ENCODE data around the gene ARHGEF3.
"Not testable (repeated sequence)": the region's sequence is repeated elsewhere in the genome, so short reads cannot be mapped to it uniquely, and the experiment has no call there.

The ARHGEF3 gene

DNA sequence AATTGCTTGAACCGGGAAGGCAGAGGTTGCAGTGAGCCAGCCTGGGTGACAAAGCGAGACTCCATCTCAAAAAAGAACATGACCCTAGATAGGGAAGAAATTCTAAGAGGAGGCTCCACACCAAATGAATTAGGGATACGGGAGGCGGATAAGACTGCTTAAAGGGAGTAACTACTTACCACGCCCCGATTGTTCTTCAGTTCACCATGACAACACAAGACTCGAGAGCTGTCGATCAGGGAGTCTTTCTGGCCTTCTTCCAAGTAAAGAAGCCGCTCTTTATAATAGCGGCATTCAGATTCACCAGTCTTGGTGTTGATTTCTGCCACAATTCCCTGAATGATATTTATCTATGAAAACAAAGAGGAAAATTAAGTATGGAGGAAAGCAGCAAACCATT lies 64.7 kb downstream of the ARHGEF3 start:
- DNase-seq (ENCODE audit: low read depth), result no peak

DNA sequence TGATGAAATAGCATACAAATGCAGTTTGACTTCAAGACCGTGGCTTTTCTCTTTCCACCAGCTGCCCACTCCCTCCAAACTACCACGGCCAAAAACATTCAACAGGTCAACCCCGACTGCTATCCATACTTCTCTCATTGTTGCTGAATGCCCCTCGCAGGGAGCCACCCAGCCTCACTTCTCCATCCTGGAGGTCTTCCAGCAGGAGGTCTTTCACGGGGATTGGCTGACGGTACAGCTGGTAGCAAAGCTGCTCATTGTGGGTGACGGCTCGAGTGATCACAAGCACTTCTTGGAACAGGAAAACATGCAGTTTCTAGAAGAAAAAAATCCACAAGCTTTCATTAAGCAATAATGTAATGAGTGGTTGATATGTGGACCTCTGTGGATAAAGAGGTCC lies 69.6 kb downstream of the ARHGEF3 start:
- no peak for DNase-seq (ENCODE audit: low read depth)

DNA sequence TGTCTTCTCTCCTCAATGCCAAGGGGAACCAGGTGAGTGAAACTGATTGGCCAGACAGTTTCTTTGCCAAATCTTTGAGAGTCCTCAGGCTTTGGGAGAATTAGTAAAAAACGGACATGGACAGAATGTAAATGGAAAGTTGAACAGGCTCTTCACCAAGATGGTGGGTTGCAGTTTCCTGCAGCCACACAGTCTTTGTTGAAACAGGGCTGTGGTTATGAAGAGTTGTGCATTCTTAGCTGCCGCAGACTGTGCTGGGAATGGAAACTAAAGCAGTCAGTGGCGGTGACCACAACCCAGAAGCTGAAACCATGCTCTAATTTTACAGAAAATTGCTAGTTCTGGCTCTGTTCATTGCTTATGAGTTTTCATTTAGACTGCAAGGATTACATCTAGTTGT lies 76.6 kb downstream of the ARHGEF3 start:
- DNase-seq (ENCODE audit: low read depth), result no peak

- no peak for DNase-seq (ENCODE audit: low read depth)
Observed at GRCh38 chr3:56724676-56725075, 77.1 kb downstream of the ARHGEF3 start.

GRCh38 chr3:56720849-56721248 lies 80.9 kb downstream of the ARHGEF3 start:
- DNase-seq (ENCODE audit: low read depth), result no peak

DNA sequence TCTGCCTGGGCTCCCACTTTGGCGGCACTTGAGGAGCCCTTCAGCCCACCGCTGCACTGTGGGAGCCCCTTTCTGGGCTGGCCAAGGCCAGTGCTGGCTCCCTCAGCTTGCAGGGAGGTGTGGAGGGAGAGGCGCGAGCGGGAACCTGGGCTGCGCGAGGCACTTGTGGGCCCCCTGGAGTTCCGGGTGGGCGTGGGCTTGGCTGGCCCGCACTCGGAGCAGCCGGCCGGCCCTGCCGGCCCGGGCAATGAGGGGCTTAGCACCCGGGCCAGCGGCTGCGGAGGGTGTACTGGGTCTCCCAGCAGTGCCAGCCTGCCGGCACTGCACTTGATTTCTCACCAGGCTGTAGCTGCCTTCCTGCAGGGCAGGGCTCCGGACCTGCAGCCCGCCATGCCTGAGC lies 82.9 kb downstream of the ARHGEF3 start:
- DNase-seq (ENCODE audit: low read depth), result not testable (repeated sequence)

DNA sequence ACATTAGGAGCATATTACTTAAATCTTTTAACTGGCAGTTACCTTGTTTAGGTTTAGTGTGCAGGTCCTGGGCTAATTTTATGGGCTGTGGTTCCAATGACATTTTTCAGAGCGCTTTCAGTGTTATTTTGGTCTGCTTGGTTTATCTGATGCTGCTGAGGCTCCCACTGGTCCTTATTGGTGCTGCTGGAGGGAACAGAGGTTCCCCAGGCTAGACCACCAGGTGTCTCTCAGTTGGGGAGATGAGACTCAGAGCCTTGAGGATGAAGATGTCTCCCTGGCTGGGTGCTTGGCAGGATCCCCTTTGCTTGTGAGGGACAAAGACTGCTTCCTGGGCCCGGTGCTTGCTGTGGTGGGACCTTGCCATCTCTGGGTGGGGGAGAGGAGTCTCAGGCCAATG lies 90.4 kb downstream of the ARHGEF3 start:
- DNase-seq (ENCODE audit: low read depth), result no peak

DNA sequence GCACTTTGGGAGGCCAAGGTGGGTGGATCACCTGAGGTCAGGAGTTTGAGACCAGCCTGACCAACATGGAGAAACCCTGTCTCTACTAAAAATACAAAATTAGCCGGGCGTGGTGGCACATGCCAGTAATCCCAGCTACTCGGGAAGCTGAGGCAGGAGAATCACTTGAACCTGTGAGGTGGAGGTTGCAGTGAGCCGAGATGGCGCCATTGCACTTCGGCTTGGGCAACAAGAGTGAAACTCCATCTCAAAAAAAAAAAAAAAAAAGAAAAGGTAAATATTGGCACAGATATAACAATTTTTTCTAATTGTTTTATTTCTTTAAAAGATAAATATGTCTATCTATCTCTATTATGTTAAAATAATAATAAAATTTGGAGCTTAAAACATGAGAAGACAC lies 94.3 kb downstream of the ARHGEF3 start:
- DNase-seq (ENCODE audit: low read depth), result not testable (repeated sequence)

- no peak for DNase-seq (ENCODE audit: low read depth)
Observed at GRCh38 chr3:56706629-56707028, 95.1 kb downstream of the ARHGEF3 start.

DNA sequence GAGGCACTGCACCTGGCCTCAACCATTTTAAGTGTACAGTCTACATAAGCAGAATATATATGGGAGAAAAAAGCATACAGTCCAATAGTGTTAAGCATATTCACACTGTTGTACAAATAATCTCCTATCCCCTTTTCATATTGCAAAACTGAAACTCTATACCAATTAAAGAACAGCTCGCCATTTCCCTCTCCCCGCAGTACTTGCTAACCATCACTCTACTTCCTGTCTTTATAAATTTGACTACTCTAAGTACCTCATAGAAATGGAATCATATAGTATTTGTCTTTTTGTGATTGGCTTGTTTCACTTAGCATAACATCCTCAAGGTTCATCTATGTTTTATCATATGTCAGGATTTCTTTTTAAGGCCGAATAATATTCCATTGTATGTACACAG lies 97.0 kb downstream of the ARHGEF3 start:
- no peak for DNase-seq (ENCODE audit: low read depth)

DNA sequence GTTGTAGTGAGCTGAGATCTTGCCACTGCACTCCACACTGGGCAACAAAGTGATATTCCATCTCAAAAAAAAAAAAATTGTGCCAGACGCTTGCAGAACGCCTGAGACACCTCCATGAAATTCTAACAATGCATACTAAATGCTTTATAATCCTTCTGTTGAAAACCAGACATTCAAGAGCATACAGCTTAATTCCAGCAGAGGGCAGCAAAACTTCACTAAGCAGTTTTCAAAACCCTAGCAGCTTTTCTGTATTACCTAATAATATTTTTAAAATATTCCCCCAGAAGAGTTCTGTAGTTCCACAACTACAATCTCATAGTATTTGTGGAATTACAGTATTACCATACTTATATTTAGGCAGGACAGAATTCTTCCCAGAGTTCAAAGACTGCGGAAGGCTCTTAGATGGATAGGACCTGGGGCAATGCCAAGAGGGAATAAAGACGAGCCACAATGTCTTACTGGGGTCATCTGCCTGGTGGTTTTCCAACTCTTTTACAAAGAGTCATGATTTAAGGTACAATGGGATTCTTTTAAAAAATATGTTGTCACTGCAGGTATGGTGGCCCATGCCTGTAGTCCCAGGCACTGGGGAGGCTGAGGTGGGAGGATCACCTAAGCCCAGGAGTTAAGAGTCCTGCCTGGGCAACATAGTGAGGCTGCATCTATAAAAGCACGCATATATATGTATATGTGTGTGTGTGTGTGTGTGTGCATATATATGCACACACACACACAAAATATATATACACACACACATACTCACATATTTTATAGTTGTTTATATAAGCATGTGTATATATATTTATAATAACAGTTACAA lies 99.0 kb downstream of the ARHGEF3 start:
- DNase-seq (ENCODE audit: low read depth), result no peak

- no peak for DNase-seq (ENCODE audit: low read depth)
Observed at GRCh38 chr3:56700151-56700550, 101.6 kb downstream of the ARHGEF3 start.

- DNase-seq (ENCODE audit: low read depth), result no peak
Observed at GRCh38 chr3:56694867-56695683, 106.7 kb downstream of the ARHGEF3 start.

GRCh38 chr3:56693750-56694149 lies 108.0 kb downstream of the ARHGEF3 start:
- DNase-seq (ENCODE audit: low read depth), result no peak

DNA sequence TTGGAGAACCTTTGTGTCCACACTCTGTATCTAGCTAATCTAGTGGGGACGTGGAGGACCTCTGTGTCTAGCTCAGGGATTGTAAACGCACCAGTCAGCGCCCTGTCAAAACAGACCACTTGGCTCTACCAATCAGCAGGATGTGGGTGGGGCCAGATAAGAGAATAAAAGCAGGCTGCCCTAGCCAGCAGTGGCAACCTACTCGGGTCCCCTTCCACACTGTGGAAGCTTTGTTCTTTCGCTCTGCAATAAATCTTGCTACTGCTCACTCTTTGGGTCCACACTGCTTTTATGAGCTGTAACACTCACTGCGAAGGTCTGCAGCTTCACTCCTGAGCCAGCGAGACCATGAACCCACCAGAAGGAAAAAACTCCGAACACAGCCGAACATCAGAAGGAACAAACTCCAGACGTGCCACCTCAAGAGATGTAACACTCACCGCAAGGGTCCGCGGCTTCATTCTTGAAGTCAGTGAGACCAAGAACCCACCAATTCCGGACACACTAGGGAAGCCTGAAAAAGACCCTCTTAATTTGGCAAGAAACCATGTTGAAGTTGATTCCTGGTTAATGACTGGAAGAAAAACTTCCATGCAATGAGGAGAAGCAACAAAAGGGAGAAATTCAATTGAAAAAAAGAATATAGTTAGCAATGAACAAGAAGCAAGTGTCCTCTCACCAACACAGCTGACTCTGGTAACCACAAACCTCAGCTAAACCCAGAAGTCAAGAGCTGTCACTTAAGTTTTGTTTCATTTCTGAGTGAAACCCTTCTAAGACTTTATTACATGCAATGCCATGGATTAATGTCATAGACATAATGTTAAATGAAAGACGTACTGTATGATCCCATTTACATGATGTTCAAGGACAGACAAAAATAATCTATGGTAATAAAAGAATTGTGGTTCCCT lies 109.0 kb downstream of the ARHGEF3 start:
- not testable (repeated sequence) for DNase-seq (ENCODE audit: low read depth)

GRCh38 chr3:56692001-56692365 lies 109.8 kb downstream of the ARHGEF3 start:
- not testable (repeated sequence) for DNase-seq (ENCODE audit: low read depth)

DNA sequence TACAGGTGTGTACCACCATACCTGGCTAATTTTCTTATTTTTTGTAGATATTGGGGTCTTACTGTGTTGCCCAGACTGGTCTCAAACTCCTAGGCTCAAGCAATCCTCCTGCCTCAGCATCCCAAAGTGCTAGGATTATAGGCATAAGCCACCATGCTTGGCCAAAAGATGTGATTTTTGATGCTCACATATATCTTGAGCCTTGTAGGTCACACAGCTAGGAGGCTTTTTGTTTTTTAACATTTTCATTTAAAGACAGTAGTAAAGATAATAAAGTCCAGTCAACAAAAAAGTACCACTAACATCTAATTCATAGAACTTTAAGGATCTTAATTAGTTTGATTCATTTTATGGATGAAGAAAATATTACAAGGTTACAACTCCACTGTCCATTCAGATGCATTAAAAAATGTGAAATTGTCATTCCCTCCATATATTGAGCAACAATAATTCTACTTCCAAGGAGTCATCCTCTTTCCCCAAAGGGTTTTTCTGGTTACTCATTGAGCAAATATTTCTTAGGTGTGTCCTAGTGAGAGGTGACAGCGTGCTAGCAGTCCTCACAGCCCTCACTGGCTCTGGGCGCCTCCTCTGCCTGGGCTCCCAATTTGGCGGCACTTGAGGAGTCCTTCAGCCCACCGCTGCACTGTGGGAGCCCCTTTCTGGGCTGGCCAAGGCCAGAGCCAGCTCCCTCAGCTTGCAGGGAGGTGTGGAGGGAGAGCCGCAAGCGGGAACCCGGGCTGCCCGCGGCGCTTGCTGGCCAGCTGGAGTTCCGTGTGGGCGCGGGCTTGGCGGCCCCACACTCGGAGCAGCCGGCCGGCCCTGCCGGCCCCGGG lies 110.4 kb downstream of the ARHGEF3 start:
- DNase-seq (ENCODE audit: low read depth), result no peak

- DNase-seq (ENCODE audit: low read depth), result no peak
Observed at GRCh38 chr3:56689303-56689702, 112.4 kb downstream of the ARHGEF3 start.

GRCh38 chr3:56688191-56688590 lies 113.6 kb downstream of the ARHGEF3 start:
- DNase-seq (ENCODE audit: low read depth), result no peak

DNA sequence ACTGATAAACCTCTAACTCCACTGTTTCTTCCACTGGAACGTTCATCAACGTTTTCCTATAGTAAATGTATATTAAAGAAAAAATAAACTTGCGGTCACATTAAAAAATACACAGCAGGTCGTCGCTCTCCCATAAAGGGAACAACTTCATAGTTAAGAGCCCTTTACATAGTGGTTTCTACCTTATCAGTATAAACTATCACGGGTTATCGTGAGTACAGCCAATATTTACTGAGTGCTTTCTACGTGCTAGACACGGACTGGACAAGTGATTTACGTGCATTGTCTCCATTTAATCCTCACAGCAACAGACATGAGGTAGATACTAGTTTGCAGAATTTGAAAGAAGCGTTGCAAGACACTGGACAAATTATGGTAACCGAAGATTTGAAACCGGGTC lies 117.7 kb downstream of the ARHGEF3 start:
- no peak for DNase-seq (ENCODE audit: low read depth)

DNA sequence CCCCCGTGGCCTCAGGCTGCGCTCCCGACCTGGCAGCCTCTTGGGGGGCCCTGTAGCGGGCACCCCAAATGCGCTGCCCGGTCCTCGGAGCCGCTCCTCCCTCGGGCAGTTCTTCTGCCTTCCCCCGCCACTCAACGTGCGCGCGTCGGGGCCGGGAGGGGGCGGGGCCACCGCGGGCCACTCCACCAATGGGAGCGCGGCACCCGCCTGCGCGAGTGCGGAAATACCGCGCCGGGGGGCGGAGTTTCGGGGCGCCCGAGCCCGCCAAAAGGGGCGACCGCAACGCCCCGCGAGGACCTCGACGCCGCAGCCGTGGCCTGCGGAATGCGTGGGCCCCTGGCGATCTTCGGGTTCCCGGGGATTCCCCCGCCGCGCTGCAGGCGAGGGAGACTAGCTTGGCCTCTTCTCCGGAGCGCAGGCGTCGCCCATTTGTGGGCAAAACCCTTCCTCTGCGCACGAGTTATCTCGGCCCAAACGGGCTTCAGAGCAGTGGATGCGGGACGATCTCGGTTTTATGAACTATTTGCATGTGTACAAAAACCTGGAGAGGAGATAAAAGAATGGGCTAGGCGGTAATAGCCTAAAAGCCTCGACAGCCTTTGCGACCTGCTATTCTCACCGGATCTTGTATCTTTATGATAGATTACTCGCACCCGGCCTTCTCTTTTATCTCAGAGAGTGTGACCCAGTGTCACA lies 118.5 kb downstream of the ARHGEF3 start, which contains the start of gene TASOR:
Gene TASOR (minus strand): TSS at position 144 of the 696 bp plus-strand sequence. CDS start 259 bp downstream, outside the sequence.
- peak; percentile 59 for DNase-seq (ENCODE audit: low read depth)

Data from CMK (cell line).